Measurements from ENCODE around the gene FCAMR. TPM values are rescaled to one million over a fixed set of nuclear protein-coding genes. Genes with fewer than 3 reads are reported as not detected.

The FCAMR gene
- polyA plus RNA-seq, 3 donors: not detected

GRCh38 chr1:206913766-206914537, 56.3 kb downstream of the FCAMR start:
- H3K9me3 ChIP-seq (replicated peaks in 1 of 2; ENCODE audit: control insufficient read depth in 1 of 2, insufficient read depth in 1 of 2, low read length in 2 of 2): no peaks in the 10 kb centered on the region
- H3K27ac ChIP-seq (ENCODE audit: low read depth in 1 of 2, low read length in 2 of 2): no peak overlapping the region
- H3K79me2 ChIP-seq (ENCODE audit: insufficient read depth, low read length): no peaks in the 10 kb centered on the region
- intact Hi-C loops (cut with micrococcal nuclease): loop anchor here (2.0 to 10.0 kb wide), 5 partner anchors 47 to 279 kb away; partner anchors contain the start of genes DYRK3 (in 2 of the 2), IL20 (in 2 of the 2) and FCAMR (in 1 of the 2)
- H3K4me3 ChIP-seq (replicated peaks in 1 of 3; ENCODE audit: low read depth in 2 of 3, low read length in 3 of 3): no peak overlapping the region
- H3K36me3 ChIP-seq (replicated peaks in 1 of 2; ENCODE audit: control insufficient read depth in 1 of 2, insufficient read depth in 2 of 2, low read length in 2 of 2): no peaks in the 10 kb centered on the region
- WGBS (ENCODE audit: insufficient coverage): 44% methylated on average over 2 of the region's 12 CpGs
- peaks cover 24% of the 10 kb centered on the region for H3K4me1 Mint-ChIP-seq
- H3K4me3 Mint-ChIP-seq: no peak overlapping the region
- H3K36me3 Mint-ChIP-seq: peaks cover 0 to 7% of the 10 kb centered on the region in 2 donors
- peaks cover 21 to 25% of the 10 kb centered on the region in 2 donors for H3K27me3 ChIP-seq (ENCODE audit: control insufficient read depth in 2 of 2, insufficient read depth in 2 of 2, low read length in 2 of 2)
- no peak for DNase-seq
- H3K9ac ChIP-seq (ENCODE audit: insufficient read depth, low read length, poor library complexity, severe bottlenecking): no peak overlapping the region
- H3K4me2 ChIP-seq (replicated peaks; ENCODE audit: extremely low read depth, low read length, poor library complexity, severe bottlenecking): no peak overlapping the region
- H3K9me3 Mint-ChIP-seq: peaks cover 0 to 11% (median 1%) of the 10 kb centered on the region in 7 donors
- peaks cover 9 to 10% of the 10 kb centered on the region in 2 donors for H3K4me1 ChIP-seq (ENCODE audit: control insufficient read depth in 1 of 2, insufficient read depth in 2 of 2, low read length in 2 of 2)
- no peak overlapping the region for H2AFZ ChIP-seq (ENCODE audit: insufficient read depth, low read depth, low read length, poor library complexity, severe bottlenecking)
- peak overlapping the region in 1 of 7 donors; percentile 34 for H3K27ac Mint-ChIP-seq
- H4K20me1 ChIP-seq (ENCODE audit: insufficient read depth, low read length): no peaks in the 10 kb centered on the region
- no peak for TF ChIP-seq CTCF (IDR thresholded peaks at IDR 0.05)
- H3K27me3 Mint-ChIP-seq (ENCODE audit: low read depth in 3 of 3): peaks cover 25 to 43% (median 28%) of the 10 kb centered on the region in 3 donors

- H3K4me1 ChIP-seq (ENCODE audit: control insufficient read depth in 1 of 2, insufficient read depth in 2 of 2, low read length in 2 of 2): peaks cover 10 to 11% of the 10 kb centered on the region in 2 donors
- peak; percentile 65 to 84 (median 75) for DNase-seq
- H3K36me3 ChIP-seq (replicated peaks in 1 of 2; ENCODE audit: control insufficient read depth in 1 of 2, insufficient read depth in 2 of 2, low read length in 2 of 2): no peaks in the 10 kb centered on the region
- WGBS (ENCODE audit: insufficient coverage): 33% methylated on average over 5 of the region's 7 CpGs
- H3K27ac Mint-ChIP-seq: peak overlapping the region in 2 of 7 donors; percentile 27 to 60
- no peak overlapping the region for H3K9ac ChIP-seq (ENCODE audit: insufficient read depth, low read length, poor library complexity, severe bottlenecking)
- peaks cover 0 to 14% of the 10 kb centered on the region in 2 donors for H3K36me3 Mint-ChIP-seq
- H3K27ac ChIP-seq (ENCODE audit: low read depth in 1 of 2, low read length in 2 of 2): no peak overlapping the region
- H3K27me3 ChIP-seq (ENCODE audit: control insufficient read depth in 2 of 2, insufficient read depth in 2 of 2, low read length in 2 of 2): peaks cover 30 to 39% of the 10 kb centered on the region in 2 donors
- H3K9me3 ChIP-seq (replicated peaks in 1 of 2; ENCODE audit: control insufficient read depth in 1 of 2, insufficient read depth in 1 of 2, low read length in 2 of 2): no peaks in the 10 kb centered on the region
- H3K27me3 Mint-ChIP-seq (ENCODE audit: low read depth in 3 of 3): peaks cover 35 to 52% (median 40%) of the 10 kb centered on the region in 3 donors
- no peak overlapping the region for H3K4me3 Mint-ChIP-seq
- intact Hi-C loops (cut with micrococcal nuclease): loop anchor here (2.0 to 10.0 kb wide), 5 partner anchors 45 to 278 kb away; partner anchors contain the start of genes DYRK3 (in 2 of the 2), IL20 (in 2 of the 2) and FCAMR (in 1 of the 2)
- no peak overlapping the region for H3K4me2 ChIP-seq (replicated peaks; ENCODE audit: extremely low read depth, low read length, poor library complexity, severe bottlenecking)
- H4K20me1 ChIP-seq (ENCODE audit: insufficient read depth, low read length): no peaks in the 10 kb centered on the region
- H2AFZ ChIP-seq (ENCODE audit: insufficient read depth, low read depth, low read length, poor library complexity, severe bottlenecking): no peak overlapping the region
- H3K79me2 ChIP-seq (ENCODE audit: insufficient read depth, low read length): no peaks in the 10 kb centered on the region
- H3K4me3 ChIP-seq (replicated peaks in 1 of 3; ENCODE audit: low read depth in 2 of 3, low read length in 3 of 3): no peak overlapping the region
- peaks cover 24% of the 10 kb centered on the region for H3K4me1 Mint-ChIP-seq
- peaks cover 0 to 19% (median 2%) of the 10 kb centered on the region in 7 donors for H3K9me3 Mint-ChIP-seq
- peak; percentile 88 for TF ChIP-seq CTCF (IDR thresholded peaks at IDR 0.05)
Measured at GRCh38 chr1:206912445-206913095, 57.7 kb downstream of the FCAMR start.

Measured in CD14-positive monocyte (primary cell).